Subcutaneous abdominal adipose tissue (tissue), 5 donors: ENCODE data around the gene HSPA12A.

Source experiments
- H3K27ac ChIP-seq: one replicate; pipeline ENCODE4 v1.7.0; 2013; ENCODE audit warnings: low read depth, mild to moderate bottlenecking, inconsistent platforms, low read length, moderate library complexity
- H3K27me3 ChIP-seq, 5 donors: one replicate each; pipeline ENCODE4 v1.7.0; 2013; ENCODE audit warnings: low read length in 5 of 5, inconsistent platforms in 1 of 5; ENCODE audit not compliant: control insufficient read depth in 5 of 5, insufficient read depth in 4 of 5
- H3K36me3 ChIP-seq, 5 donors: one replicate each; pipeline ENCODE4 v1.7.0; 2013; ENCODE audit warnings: low read length in 5 of 5; ENCODE audit not compliant: control insufficient read depth in 5 of 5, insufficient read depth in 5 of 5
- H3K4me1 ChIP-seq, 5 donors: one replicate each; pipeline ENCODE4 v1.7.0; 2013; ENCODE audit warnings: low read length in 5 of 5, mild to moderate bottlenecking in 3 of 5, moderate library complexity in 1 of 5; ENCODE audit not compliant: control insufficient read depth in 5 of 5, insufficient read depth in 5 of 5
- H3K4me3 ChIP-seq, 5 donors: one replicate each; pipeline ENCODE4 v1.7.0; 2013; ENCODE audit warnings: low read length in 5 of 5, low read depth in 1 of 5
- H3K9ac ChIP-seq, 5 donors: one replicate each; pipeline ENCODE4 v1.7.0; 2013; ENCODE audit warnings: low read length in 5 of 5, mild to moderate bottlenecking in 4 of 5, moderate library complexity in 3 of 5
- H3K9me3 ChIP-seq, 5 donors: one replicate each; pipeline ENCODE4 v1.7.0; 2013; ENCODE audit warnings: low read length in 5 of 5; ENCODE audit not compliant: control insufficient read depth in 5 of 5
- donor health status: healthy.
- donor health status: healthy.
- donor health status: healthy.
- donor health status: healthy.
- donor health status: healthy.

Gene HSPA12A, protein sequence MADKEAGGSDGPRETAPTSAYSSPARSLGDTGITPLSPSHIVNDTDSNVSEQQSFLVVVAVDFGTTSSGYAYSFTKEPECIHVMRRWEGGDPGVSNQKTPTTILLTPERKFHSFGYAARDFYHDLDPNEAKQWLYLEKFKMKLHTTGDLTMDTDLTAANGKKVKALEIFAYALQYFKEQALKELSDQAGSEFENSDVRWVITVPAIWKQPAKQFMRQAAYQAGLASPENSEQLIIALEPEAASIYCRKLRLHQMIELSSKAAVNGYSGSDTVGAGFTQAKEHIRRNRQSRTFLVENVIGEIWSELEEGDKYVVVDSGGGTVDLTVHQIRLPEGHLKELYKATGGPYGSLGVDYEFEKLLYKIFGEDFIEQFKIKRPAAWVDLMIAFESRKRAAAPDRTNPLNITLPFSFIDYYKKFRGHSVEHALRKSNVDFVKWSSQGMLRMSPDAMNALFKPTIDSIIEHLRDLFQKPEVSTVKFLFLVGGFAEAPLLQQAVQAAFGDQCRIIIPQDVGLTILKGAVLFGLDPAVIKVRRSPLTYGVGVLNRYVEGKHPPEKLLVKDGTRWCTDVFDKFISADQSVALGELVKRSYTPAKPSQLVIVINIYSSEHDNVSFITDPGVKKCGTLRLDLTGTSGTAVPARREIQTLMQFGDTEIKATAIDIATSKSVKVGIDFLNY

DNA sequence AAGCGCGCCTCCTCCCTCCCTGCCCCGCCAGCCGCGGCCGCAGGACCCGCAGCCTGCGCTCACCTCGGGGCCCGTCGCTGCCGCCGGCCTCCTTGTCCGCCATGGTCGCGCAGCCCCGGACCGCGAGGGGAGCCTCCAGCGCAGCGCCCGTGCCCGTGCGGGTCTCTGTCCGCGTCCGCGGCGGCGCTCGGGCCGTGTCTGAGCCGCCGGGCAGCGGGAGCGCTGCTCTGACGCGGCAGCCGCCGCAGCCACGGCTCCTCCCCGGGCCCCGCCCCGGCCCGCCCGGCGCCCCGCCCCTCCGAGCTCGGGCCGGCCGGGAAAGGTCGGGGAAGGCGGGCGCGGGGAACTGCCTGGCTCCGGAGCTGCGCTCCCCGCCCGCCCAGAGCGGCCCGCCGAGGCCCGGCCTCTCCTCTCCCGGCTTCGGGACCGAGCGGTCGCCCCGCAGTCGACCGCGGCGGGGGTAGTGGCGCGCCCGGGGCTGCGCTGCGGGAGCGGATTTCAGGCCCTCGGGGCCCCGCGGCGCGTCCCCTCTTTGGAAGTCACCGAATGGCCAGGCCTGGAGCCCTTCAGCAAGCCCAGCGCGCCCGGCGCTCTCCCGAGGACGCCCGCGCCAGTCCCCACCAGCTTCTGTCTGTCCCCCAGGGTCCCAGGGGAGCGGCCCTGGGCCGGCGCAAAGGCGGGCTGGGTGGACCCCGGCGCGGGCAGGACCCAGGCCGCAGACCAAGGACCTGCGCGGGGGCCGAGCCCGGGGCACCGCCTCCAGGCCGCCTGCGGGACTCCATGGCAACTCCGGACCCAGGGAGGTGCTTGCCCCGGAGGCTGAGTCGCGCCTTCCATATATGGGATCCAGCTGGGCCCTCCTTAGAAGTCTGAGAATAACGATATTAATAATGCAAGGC, at the start of gene HSPA12A:
TSS of gene HSPA12A (minus strand) at position 200 of the 899 bp plus-strand sequence. CDS start at position 103, 97 bp downstream.
- Histone ChIP-seq H3K9me3 (no peaks in the 10 kb centered on the region), H3K27ac (peak within 1 kb of the TSS; percentile 82), H3K36me3 (no peaks in the 10 kb centered on the region), H3K27me3 (peaks cover 0 to 17% (median 3%) of the 10 kb centered on the region in 5 donors), H3K4me3 (peak within 1 kb of the TSS; percentile 65 to 78 (median 70)), H3K9ac (peak within 1 kb of the TSS in 4 of 5 donors; percentile 43 to 84 (median 78)), H3K4me1 (peaks cover 0 to 42% (median 30%) of the 10 kb centered on the region in 5 donors)

DNA sequence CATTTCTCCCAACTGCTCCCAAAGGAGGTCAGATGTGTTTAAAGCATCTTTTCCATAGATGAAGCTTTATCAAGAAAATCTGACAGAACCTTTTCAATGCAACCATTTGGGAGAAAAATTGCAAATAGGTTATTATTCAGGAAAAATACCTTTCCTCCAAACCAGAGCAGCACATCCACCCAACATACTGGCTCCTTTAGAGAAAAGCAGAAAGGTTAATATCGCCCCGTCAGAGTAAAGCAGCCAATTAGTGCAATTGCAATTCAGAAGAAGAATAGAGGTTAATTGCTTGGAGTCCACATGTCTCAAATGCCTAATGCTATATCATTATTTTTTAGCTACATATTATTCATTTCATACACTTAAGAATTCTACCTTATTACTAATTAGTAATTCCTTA, 48.9 kb upstream of the HSPA12A start:
- Histone ChIP-seq H3K9ac (no peak overlapping the region), H3K9me3 (no peaks in the 10 kb centered on the region), H3K27me3 (peaks cover 0 to 6% (median 0%) of the 10 kb centered on the region in 5 donors), H3K36me3 (no peaks in the 10 kb centered on the region), H3K4me1 (peaks cover 0 to 6% (median 5%) of the 10 kb centered on the region in 5 donors), H3K4me3 (no peak overlapping the region), H3K27ac (no peak overlapping the region)

DNA sequence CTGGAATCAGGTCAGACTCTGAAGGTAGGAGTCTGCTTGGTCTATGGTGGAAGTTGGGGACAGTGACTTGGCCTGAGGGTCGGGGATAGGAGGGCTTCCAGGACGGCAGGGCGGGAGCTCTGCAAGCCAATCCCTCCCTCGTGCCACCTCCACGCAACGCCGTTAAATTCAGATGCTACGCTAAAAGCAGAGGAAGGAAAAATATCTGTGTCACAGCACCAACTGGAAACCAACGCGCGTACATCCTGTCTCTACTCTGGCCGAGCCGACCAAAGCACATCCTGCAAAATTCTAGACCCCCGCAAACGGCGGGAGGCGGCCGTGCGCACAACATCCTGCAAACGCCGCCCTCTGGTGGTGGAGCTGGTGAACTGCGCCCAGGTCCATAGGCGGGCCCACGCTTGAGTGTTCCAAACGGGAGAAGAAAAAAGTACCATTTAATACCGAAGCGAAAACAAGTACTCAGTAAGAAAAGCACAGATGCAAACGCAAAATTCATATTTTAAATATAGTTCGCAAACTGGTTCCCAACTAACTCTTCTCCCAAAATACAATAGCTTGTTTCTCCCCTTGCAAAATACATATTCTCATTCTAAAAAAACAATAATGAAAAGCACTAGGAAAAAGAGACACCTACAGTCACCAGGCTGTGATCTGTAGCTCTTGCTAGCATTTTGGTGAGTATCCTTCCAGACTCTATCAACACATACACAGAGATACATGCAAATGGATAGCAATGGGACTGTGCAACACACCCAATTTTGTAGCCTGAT, 45.7 kb upstream of the HSPA12A start:
- H3K9me3 ChIP-seq, result no peaks in the 10 kb centered on the region
- peaks cover 0 to 8% (median 5%) of the 10 kb centered on the region in 5 donors for H3K4me1 ChIP-seq
- H3K27me3 ChIP-seq, result peaks cover 0 to 4% (median 0%) of the 10 kb centered on the region in 5 donors
- H3K4me3 ChIP-seq, result peak overlapping the region; percentile 41 to 62 (median 59)
- H3K9ac ChIP-seq, result no peak overlapping the region
- H3K27ac ChIP-seq, result no peak overlapping the region
- H3K36me3 ChIP-seq, result no peaks in the 10 kb centered on the region

DNA sequence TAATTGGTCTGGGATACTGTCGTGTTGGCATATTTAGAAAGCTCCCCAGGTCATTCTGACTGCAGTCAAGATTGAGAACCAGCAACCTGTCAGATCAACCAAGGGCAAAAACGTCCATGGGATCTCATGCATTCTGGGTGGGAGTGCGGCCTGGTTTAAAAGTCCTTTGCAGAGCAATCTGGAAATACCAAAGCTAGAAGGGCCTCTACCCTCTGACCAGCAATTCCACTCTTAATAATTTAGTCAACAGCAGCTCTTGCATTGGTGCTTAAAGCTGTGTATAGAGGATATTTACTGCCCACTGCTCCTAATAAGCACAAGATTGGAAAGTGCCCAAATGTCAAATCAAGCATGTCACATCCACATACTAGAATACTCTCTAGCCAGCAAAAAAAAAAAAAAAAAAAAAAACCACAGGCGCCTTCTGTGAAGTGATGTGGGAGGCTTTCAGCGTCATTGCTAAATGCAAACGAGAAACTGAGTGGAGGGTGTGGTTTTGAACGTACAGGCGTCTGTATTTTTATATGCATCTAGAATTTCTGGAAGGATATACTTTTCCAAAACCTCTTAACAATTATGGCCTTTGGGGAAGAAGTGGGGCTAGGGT, 44.8 kb upstream of the HSPA12A start:
- Histone ChIP-seq H3K4me1 (peaks cover 0 to 8% (median 5%) of the 10 kb centered on the region in 5 donors), H3K36me3 (no peaks in the 10 kb centered on the region), H3K4me3 (no peak overlapping the region), H3K27me3 (peaks cover 0 to 2% (median 0%) of the 10 kb centered on the region in 5 donors), H3K27ac (no peak overlapping the region), H3K9ac (no peak overlapping the region), H3K9me3 (no peaks in the 10 kb centered on the region)

DNA sequence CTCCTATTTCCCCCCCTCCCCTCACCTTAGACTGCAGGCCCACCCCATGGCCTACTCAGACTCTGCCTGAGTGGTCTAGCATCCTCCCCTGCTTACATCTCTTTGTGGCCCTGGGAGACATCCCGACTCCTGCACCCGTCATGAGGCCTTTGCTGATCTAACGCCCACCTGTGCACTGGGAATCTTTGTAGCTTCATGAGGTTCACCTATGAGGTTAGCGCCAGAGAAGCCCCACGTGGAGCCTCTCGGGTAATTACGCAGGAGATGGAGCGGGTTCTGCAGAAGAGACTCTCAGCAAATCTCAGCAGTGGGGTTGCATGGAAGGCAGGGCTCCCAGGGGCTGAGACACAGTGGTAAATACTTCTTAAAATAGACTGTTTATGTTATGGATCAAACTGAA, 43.5 kb upstream of the HSPA12A start:
- Histone ChIP-seq H3K36me3 (no peaks in the 10 kb centered on the region), H3K27me3 (peaks cover 0 to 2% (median 0%) of the 10 kb centered on the region in 5 donors), H3K4me1 (peaks cover 0 to 8% (median 5%) of the 10 kb centered on the region in 5 donors), H3K9ac (no peak overlapping the region), H3K4me3 (no peak overlapping the region), H3K9me3 (no peaks in the 10 kb centered on the region), H3K27ac (no peak overlapping the region)

DNA sequence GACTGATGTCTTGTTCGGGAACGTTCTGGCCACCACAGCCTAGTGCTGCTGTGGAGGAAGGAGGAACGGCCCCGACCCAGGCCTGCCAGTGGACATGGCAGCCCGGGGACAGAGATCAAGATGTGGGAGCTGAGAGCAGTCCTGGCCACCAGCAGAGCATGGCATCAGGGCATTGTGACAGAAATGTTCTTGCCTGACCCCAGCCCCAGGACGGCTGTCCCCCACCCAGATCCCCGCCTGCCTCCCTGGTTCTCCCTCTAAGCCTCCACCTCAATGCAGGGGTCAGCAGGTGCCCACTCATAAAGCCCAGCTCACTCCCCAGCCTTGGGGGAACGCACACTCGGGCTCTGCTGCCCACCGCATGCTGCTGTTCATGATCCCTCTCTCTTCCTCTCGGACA, 42.9 kb upstream of the HSPA12A start:
- H3K27ac ChIP-seq, result no peak overlapping the region
- H3K4me1 ChIP-seq, result peaks cover 0 to 8% (median 5%) of the 10 kb centered on the region in 5 donors
- H3K9ac ChIP-seq, result no peak overlapping the region
- no peaks in the 10 kb centered on the region for H3K36me3 ChIP-seq
- peaks cover 0 to 2% (median 0%) of the 10 kb centered on the region in 5 donors for H3K27me3 ChIP-seq
- no peak overlapping the region for H3K4me3 ChIP-seq
- H3K9me3 ChIP-seq, result no peaks in the 10 kb centered on the region

DNA sequence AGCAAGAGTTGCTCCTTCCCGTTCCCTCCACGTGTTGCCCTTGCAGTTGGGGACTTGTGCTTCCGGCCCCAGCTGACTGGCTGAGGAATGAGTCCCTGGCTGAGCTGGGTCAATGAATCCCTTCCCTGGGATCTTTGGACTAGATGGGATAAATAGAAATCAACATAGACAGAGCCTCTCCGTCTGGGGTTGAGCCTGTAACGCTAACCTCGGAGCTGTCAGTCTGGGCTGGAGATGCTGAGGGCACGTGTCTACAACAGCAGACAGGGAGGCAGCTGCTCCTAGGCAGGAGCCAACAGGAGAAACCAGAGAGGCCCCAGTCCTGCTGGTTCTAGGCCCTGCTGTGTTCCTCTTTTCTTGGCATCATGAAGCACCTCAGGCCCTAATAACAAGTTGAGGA, 42.3 kb upstream of the HSPA12A start:
- Histone ChIP-seq H3K36me3 (no peaks in the 10 kb centered on the region), H3K9me3 (no peaks in the 10 kb centered on the region), H3K9ac (no peak overlapping the region), H3K4me1 (peaks cover 0 to 8% (median 5%) of the 10 kb centered on the region in 5 donors), H3K27me3 (peaks cover 0 to 2% (median 0%) of the 10 kb centered on the region in 5 donors), H3K4me3 (no peak overlapping the region), H3K27ac (no peak overlapping the region)

DNA sequence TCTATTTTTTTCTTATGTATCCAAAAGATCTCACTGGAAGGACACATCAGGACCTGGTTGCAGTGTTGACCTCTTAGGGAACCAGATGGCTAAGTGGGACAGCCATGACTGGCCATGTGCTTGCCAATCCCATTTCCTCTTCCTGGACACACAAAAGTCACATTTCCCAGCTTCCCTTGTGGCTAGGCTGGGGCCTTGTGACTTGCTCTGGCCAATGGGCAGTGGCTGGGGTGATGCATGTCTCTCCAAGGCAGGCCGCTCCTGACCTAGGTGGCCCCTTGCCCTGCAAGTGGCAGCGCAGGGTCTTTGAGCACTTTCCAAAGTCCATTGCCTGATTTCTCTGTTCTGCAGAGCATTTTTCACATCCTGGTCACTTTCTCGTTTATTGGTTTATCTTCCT, 41.7 kb upstream of the HSPA12A start:
- Histone ChIP-seq H3K27me3 (peaks cover 0 to 2% (median 0%) of the 10 kb centered on the region in 5 donors), H3K9me3 (no peaks in the 10 kb centered on the region), H3K9ac (no peak overlapping the region), H3K4me3 (no peak overlapping the region), H3K27ac (no peak overlapping the region), H3K4me1 (peaks cover 0 to 8% (median 5%) of the 10 kb centered on the region in 5 donors), H3K36me3 (no peaks in the 10 kb centered on the region)
